ENCODE measurements around the gene TAS2R41. TPM values are rescaled to one million over a fixed set of nuclear protein-coding genes. Genes with fewer than 3 reads are reported as not detected.

TAS2R41 gene
- polyA plus RNA-seq, 1 experiment, result not detected

GRCh38 chr7:143435266-143435665 lies 42.4 kb upstream of the TAS2R41 start:
- H3K36me3 ChIP-seq (ENCODE audit: control insufficient read depth, insufficient read depth, low read length), result no peaks in the 10 kb centered on the region
- H3K27me3 ChIP-seq (ENCODE audit: control insufficient read depth, insufficient read depth, low read length), result no peaks in the 10 kb centered on the region
- POLR2A ChIA-PET, result no interaction called here
- H3K4me3 ChIP-seq (ENCODE audit: low read depth, low read length), result no peak overlapping the region
- no peak for DNase-seq (ENCODE audit: low read depth)
- CTCF ChIA-PET, result interaction anchor here (1.2 to 1.6 kb wide), 2 partner anchors 17 to 18 kb away, joined by 3 to 6 read pairs; no protein-coding TSS in a partner anchor
- no peak for TF ChIP-seq CTCF (IDR thresholded peaks at IDR 0.05; ENCODE audit: insufficient read depth, low read depth, low read length)

DNA sequence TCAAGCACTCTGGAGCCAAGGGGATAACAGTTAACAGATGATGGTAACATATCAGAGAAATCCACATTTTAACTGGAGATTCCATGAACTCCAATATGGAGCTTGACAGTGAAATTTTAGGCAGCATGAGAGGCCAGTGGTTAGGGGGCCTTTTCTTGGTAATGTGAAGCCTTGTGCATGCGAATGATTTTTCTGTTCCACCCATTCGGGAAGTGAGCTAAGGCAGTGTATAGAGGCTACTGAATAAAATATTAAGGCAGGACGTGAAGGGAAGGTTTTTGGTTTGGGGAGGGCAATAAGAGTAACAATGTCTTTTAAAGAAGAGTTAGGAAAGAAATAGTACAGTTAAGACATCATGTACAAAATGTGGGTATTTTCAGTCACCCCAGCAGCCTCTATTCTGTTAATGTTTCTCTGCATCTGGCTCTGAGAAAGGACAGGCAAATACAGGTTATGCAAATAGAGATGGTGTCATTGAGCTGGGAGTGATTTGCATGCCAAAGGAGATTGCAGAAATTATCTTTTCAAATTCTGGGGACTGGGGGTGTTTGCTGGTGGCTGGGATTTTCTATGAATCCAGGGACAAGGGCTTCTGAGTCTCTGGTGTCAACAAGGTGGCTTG lies 41.2 kb upstream of the TAS2R41 start:
- Histone ChIP-seq H3K27me3 (ENCODE audit: control insufficient read depth, insufficient read depth, low read length) (no peaks in the 10 kb centered on the region), H3K36me3 (ENCODE audit: control insufficient read depth, insufficient read depth, low read length) (no peaks in the 10 kb centered on the region), H3K4me3 (ENCODE audit: low read depth, low read length) (no peak overlapping the region)
- no peak for DNase-seq (ENCODE audit: low read depth)
- ChIA-PET POLR2A (no interaction called here), CTCF (no interaction called here)
- TF ChIP-seq CTCF (IDR thresholded peaks at IDR 0.05; ENCODE audit: insufficient read depth, low read depth, low read length), result no peak

GRCh38 chr7:143437578-143437977 lies 40.1 kb upstream of the TAS2R41 start:
- CTCF ChIA-PET, result interaction anchor here (1.1 to 1.2 kb wide), 2 partner anchors 13 to 21 kb away, joined by 3 read pairs; no protein-coding TSS in a partner anchor
- no peak for DNase-seq (ENCODE audit: low read depth)
- POLR2A ChIA-PET, result no interaction called here

GRCh38 chr7:143439866-143440265 lies 37.8 kb upstream of the TAS2R41 start:
- Histone ChIP-seq H3K4me3 (ENCODE audit: low read depth, low read length) (no peak overlapping the region), H3K36me3 (ENCODE audit: control insufficient read depth, insufficient read depth, low read length) (no peaks in the 10 kb centered on the region), H3K27me3 (ENCODE audit: control insufficient read depth, insufficient read depth, low read length) (no peaks in the 10 kb centered on the region)
- TF ChIP-seq CTCF (IDR thresholded peaks at IDR 0.05; ENCODE audit: insufficient read depth, low read depth, low read length), result no peak
- ChIA-PET POLR2A (interaction anchor here (0.5 kb wide), 1 partner anchor 10 kb away, joined by 14 read pairs; no protein-coding TSS in a partner anchor), CTCF (interaction anchor here (0.6 to 2.0 kb wide), 3 partner anchors 15 to 55 kb away, joined by 3 to 9 read pairs (median 3); partner anchors contain the start of gene EPHA1)
- no peak for DNase-seq (ENCODE audit: low read depth)

More at GRCh38 chr7:143437578-143437977, 40.1 kb upstream of the TAS2R41 start:
- H3K36me3 ChIP-seq (ENCODE audit: control insufficient read depth, insufficient read depth, low read length), result no peaks in the 10 kb centered on the region
- no peak overlapping the region for H3K4me3 ChIP-seq (ENCODE audit: low read depth, low read length)
- H3K27me3 ChIP-seq (ENCODE audit: control insufficient read depth, insufficient read depth, low read length), result no peaks in the 10 kb centered on the region
- no peak for TF ChIP-seq CTCF (IDR thresholded peaks at IDR 0.05; ENCODE audit: insufficient read depth, low read depth, low read length)

GRCh38 chr7:143443153-143443552 lies 34.5 kb upstream of the TAS2R41 start, which contains the start of gene TAS2R60:
TSS of gene TAS2R60 (plus strand) at chr7:143443453. CDS start at chr7:143443453, 0 bp downstream.
- no peak within 1 kb of the TSS for H3K4me3 ChIP-seq (ENCODE audit: low read depth, low read length)
- ChIA-PET CTCF (interaction anchor here (0.6 to 1.1 kb wide), 2 partner anchors 9 to 40 kb away, joined by 3 read pairs; no protein-coding TSS in a partner anchor), POLR2A (no interaction called here)
- H3K36me3 ChIP-seq (ENCODE audit: control insufficient read depth, insufficient read depth, low read length), result no peaks in the 10 kb centered on the region
- no peak for TF ChIP-seq CTCF (IDR thresholded peaks at IDR 0.05; ENCODE audit: insufficient read depth, low read depth, low read length)
- DNase-seq (ENCODE audit: low read depth), result no peak
- no peaks in the 10 kb centered on the region; the same call in 1 of the 2 replicates for H3K27me3 ChIP-seq (ENCODE audit: control insufficient read depth, insufficient read depth, low read length)
